HK-2 (cell line): Measurements from ENCODE around the gene UBQLN1.
"Not testable (repeated sequence)": the region's sequence is repeated elsewhere in the genome, so short reads cannot be mapped to it uniquely, and the experiment has no call there.

Experiments used
- DNase-seq: peaks from one replicate; pipeline ENCODE4 v3.0.0-alpha.2; 2018; ENCODE audit not compliant: unreplicated experiment

Gene UBQLN1

DNA sequence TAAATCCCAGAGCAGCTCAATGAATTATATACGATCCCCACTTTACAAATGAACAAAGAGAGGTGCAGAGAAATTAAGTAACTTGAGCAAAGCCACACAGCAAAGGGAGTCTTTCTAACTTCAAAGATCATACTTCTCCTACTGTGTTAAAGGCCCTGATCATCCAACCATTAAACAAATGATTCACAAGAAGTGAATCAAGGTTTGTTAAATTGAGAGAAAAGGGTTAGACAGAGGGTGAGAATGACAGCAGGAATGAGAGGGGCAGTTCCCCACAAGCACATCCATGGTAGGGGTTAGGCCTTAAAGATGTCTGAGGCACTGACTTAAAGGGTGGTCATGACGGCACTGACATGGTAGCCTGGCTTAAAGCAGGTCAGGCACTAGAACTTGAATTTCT, 74.1 kb downstream of the UBQLN1 start:
- no peak for DNase-seq

DNA sequence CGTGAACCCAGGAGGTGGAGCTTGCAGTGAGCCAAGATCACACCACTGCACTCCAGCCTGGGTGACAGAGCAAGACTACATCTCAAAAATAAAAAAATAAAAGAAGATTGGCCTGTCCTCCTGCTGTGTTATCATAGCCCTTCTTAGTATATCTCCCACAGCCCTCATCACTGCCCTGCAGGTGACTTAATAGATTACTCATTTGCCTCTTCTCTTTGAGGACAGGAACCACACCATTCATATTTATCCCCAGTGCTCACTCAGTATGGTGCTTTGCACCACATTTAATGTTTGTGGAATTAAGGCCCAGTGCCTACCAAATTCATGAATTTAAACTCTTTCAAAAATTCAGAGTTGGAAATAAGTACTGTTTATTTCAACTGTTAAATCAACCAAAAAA, 74.5 kb downstream of the UBQLN1 start:
- no peak for DNase-seq

DNA sequence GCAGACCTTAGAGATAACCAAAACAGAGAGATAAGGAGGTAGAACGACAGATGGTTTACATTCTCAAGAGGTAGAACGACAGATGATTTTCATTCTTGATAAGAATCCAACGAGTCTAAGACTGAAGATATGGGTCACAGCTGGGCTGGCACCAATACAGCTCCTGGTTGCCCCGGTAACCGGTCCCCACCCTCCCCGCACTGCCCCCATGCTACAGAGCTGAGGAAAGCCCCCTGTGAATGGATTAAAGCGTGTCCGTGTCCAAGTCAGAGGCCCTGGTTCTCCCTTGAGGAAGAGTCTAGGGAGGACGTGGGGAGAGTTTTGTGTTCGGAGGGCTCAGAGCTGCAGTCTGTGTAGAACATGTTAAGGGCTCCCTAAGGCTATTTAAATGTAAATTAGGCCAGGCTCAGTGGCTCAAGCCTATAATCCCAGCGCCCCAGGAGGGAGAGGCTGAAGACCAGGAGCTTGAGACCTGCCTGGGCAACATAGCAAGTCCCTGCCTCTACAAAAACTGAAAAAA, 76.8 kb downstream of the UBQLN1 start:
- no peak for DNase-seq

DNA sequence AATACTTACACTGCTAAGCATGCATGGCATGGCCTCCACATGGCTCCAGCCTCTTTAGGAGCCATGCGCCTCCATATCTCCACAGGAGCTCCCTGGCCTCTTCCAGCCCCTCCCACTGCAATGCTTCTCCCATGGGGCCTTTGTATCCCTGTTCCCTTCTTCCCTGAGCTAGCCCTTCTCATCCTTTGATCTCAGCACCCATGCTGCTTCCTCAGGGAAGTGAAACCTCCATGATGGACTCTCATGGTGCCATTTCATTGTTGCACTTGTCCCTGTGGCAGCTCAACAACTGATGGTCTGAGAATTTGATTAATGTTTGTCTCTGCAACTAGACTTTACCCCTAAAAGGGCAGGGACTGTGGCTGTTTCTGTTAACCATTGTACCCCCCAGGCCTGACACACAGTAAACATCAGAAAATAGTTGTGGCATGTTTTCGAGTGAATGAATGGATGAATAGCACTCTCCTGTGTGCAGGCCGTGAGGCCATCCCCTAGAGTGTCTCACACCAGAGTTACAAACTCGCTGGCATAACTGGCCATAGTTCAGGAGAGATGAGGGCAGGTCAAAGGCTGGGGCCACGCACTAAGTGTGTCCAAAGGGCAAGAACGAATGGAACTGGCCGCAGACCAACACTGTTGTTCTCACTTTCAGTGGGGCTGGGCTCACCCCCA, 78.2 kb downstream of the UBQLN1 start:
- no peak for DNase-seq

DNA sequence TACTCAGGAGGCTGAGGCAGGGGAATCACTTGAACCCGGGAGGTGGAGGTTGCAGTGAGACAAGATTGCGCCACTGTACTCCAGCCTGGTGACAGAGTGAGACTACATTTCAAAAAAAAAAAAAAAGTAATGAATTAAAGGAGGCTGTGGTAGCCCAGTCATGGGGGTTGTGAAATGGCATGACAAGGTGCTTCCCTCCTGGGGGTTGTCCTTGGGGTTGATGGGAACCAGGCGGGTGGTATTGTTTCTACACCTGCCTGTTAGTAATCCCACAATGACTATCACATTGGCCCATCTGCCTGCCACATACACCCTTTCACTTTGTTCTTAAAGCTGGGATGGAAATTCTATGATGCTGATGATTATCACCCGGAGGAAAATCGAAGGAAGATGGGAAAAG, 79.2 kb downstream of the UBQLN1 start:
- no peak for DNase-seq

DNA sequence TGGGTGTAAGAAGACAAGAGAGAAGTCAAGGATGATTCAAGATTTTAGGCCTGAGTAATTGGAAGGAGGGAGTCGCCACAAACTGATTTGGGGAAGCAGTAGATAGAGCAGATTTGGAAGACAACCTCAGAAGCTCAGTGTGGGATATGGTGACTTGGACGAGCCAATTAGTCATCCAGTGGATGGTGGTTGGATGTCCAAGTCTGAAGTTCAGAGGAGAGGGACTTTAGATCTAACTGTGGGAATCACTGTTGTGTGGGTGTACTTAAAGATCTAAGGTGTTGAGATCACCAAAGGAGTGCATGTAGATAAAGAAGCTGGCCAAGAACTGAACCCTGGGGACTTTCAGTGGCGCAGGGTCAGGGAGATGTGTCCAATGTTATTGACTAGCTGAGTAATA, 82.6 kb downstream of the UBQLN1 start:
- no peak for DNase-seq

DNA sequence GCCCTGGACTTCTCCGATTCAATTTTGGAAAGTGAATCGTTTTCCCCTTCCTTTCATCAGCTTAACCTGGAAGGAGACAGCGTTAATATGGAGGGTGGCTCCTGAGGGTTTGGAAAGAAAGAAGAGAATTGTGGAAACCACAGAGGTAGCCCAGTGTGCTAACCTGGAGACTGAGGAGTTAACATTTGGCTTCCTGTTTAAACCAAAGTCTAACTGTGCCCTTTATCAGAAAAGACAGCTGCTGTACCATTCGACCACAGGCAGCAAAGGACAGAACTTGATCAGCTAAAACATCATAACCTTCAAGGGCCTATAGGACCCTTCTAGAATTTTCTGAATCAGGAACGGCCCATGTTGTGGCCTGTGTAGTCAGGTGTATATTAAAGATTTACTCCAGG, 84.1 kb downstream of the UBQLN1 start:
- no peak for DNase-seq

DNA sequence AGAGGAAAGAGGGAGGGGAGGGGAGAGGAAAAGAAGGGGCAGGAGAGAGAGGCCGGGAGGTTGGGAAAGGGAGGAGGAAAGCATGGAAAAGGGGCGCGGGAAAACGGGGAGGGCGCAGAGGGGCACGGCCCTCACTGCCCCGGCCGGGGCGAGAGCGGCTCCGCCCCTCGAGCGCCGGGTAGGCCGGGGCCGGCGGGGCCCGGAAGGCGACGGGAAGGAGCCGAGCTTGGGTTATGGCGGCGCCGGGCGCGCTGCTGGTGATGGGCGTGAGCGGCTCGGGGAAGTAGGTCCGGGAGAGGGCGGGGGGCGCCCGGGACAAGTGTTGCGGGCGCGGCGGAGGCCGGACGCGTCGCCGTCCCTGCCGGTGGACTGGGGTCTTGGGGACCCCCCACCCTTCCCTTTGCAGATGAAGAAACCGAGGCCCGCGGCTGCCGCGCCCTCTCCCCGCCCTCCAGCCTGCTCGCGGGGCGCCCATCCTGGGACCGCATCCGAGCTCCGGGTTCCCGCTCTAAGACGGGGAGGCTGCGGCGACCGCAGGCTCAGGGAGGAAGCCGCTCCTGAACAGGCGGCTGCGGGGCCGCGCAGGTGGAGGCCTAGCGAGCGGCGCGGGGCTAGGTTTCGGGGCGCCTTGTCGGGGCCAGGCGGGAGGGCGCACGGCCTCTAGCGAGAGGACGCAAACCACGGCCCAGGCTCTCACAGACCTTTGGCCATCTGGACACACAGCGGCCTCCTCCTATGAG, 84.6 kb downstream of the UBQLN1 start, which contains the start of gene IDNK:
TSS of gene IDNK (plus strand) at position 205 of the 740 bp plus-strand sequence. CDS start at position 234, 29 bp downstream.
- DNase-seq: peak; percentile 74

DNA sequence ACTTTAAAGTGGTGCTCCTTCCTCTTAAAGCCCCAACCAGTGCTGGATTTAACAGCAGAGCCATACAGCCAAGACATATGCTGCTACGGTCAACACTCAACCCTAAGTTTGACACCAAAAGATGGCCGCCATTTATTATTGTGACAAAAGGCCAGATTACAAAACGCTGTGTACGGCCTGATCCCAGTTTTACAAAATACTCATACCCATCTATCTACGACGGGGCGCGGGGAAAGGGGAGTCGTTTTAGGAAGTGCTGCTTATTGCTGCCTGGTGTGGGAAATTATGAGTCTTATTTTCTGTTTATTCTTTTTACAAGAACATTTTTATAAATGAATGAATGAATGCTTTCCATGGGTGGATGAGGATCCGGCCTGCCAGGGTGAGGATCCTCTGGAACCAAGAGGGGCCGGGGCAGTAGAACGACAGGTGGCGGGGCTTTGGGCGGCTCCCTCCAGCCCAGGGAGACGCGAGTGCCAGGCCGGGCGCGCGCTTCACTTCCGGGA, 85.3 kb downstream of the UBQLN1 start:
- no peak for DNase-seq

DNA sequence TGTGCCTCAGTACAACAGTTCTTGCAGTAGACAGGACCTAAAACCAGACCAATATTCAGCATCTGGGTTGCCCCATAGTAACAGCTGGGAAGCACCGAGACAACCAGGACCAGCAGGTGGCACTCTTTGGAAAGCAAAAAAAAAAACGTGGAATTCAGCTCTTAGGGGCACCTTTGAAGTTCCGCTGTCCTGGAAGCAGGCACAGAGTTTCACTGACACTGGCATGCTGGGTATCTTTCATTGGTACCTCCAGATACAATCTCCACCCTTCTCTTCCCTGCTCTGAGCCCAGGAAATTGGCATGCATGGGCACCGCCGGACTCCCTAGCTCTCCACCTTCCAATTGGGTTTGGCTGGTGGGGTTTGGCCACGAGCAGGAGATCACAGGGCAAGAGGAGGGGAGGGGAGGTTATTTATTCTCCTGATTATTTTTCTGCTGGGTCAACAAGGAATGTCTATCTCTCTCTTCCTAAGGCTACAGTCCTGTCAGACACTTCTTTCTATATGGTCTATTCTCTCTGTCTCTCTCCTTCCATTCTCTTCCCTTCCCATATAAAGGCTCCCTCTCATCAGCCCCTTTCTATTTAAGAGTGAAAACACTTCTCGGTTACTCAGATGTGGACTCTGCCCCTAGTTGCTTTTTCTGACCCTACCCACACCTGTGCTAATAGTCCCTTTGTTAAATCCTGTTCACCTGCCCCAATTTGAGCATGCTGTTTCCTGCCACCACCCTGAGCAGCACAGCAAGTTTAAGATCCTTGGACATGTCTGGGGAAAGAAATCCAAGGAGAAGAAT, 86.7 kb downstream of the UBQLN1 start:
- peak; percentile 29 for DNase-seq

DNA sequence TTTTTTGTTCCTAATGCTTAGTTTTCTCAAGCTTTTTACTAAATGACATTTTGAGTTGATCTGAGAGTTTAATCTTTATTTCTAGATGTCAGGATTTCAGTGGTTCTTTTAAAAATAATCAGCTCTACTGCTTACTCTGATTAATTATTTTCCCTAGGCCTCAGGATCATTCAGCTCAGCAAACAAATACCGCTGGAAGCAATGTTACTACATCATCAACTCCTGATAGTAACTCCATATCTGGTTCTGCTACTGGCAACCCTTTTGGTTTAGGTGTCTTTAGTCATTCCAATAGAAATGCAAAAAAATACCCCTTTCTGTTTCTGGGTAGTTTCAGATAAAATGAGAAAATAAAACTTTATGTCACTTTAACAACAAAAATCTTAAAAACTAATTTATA, 90.5 kb downstream of the UBQLN1 start:
- no peak for DNase-seq

DNA sequence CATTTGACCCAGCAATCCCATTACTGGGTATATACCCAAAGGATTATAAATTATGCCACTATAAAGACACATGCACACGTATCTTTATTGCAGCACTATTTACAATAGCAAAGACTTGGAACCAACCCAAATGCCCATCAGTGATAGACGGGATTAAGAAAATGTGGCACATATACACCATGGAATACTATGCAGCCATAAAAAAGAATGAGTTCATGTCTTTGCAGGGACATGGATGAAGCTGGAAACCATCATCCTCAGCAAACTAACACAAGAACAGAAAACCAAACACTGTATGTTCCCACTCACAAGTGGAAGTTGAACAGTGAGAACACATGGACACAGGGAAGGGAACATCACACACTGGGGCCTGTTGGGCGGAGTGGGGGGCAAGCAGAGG, 94.5 kb downstream of the UBQLN1 start:
- DNase-seq: not testable (repeated sequence)
